Progenitor cell of endocrine pancreas (in vitro differentiated cells): ENCODE data around the gene AXIN2. TPM values are rescaled to one million over a fixed set of nuclear protein-coding genes. Genes with fewer than 3 reads are reported as not detected.
"Not testable (repeated sequence)": the region's sequence is repeated elsewhere in the genome, so short reads cannot be mapped to it uniquely, and the experiment has no call there.

Source experiments
- DNase-seq: peaks from one replicate; pipeline ENCODE4 v3.0.0; 2021; ENCODE audit warnings: low spot score; ENCODE audit not compliant: unreplicated experiment
- H3K27ac Mint-ChIP-seq: 2 replicates; pipeline ENCODE4 v1.8.0; 2021; ENCODE audit warnings: mild to moderate bottlenecking, moderate library complexity, mixed read lengths
- H3K27me3 Mint-ChIP-seq: 2 replicates; pipeline ENCODE4 v1.8.0; 2021; ENCODE audit warnings: mixed read lengths
- H3K36me3 Mint-ChIP-seq: 2 replicates; pipeline ENCODE4 v1.8.0; 2022; ENCODE audit warnings: mixed read lengths; ENCODE audit not compliant: insufficient read depth
- H3K4me1 Mint-ChIP-seq: 2 replicates; pipeline ENCODE4 v1.8.0; 2021; ENCODE audit warnings: low read depth, mixed read lengths
- H3K4me3 Mint-ChIP-seq: 2 replicates; pipeline ENCODE4 v1.8.0; 2021; ENCODE audit warnings: low read depth, mild to moderate bottlenecking, moderate library complexity, mixed read lengths
- H3K9me3 Mint-ChIP-seq: 2 replicates; pipeline ENCODE4 v1.8.0; 2021; ENCODE audit warnings: low read depth, mixed read lengths
- CTCF ChIP-seq: fragments of 200-600 bp; sonication (generic); IDR thresholded peaks from one replicate; pipeline ENCODE4 v1.5.0; 2021; ENCODE audit warnings: antibody characterized with exemption, mild to moderate bottlenecking; ENCODE audit not compliant: unreplicated experiment
- total RNA-seq: library from RNA; stranded (reverse); gene quantifications from 2 replicates; pipeline ENCODE4 v1.2.1, GENCODE V29; 2021

Gene AXIN2
- total RNA-seq, 1 donor from 2014 or later = 10.2 TPM

- H3K27ac Mint-ChIP-seq = no peak overlapping the region
- no peak for TF ChIP-seq CTCF
These were observed 52.4 kb downstream of the AXIN2 start for GRCh38 chr17:65509032-65509431.

GRCh38 chr17:65504673-65505072 lies 56.8 kb downstream of the AXIN2 start:
- not testable (repeated sequence) for H3K9me3 Mint-ChIP-seq, H3K36me3 Mint-ChIP-seq, H3K27ac Mint-ChIP-seq, H3K4me3 Mint-ChIP-seq, H3K27me3 Mint-ChIP-seq, H3K4me1 Mint-ChIP-seq, DNase-seq

More at GRCh38 chr17:65509032-65509431, 52.4 kb downstream of the AXIN2 start:
- H3K27me3 Mint-ChIP-seq = peaks cover 1% of the 10 kb centered on the region
- H3K36me3 Mint-ChIP-seq = no peaks in the 10 kb centered on the region
- no peaks in the 10 kb centered on the region for H3K4me1 Mint-ChIP-seq
- peaks cover 14% of the 10 kb centered on the region for H3K9me3 Mint-ChIP-seq
- no peak overlapping the region for H3K4me3 Mint-ChIP-seq
- no peak for DNase-seq

- no peak overlapping the region for H3K27ac Mint-ChIP-seq
- peaks cover 5% of the 10 kb centered on the region for H3K9me3 Mint-ChIP-seq
- no peaks in the 10 kb centered on the region for H3K4me1 Mint-ChIP-seq
These were observed 57.3 kb downstream of the AXIN2 start for GRCh38 chr17:65504141-65504540.

GRCh38 chr17:65503557-65503956 lies 57.9 kb downstream of the AXIN2 start:
- no peaks in the 10 kb centered on the region for H3K36me3 Mint-ChIP-seq
- H3K9me3 Mint-ChIP-seq = peaks cover 5% of the 10 kb centered on the region
- H3K4me1 Mint-ChIP-seq = no peaks in the 10 kb centered on the region
- no peak overlapping the region for H3K27ac Mint-ChIP-seq
- no peak for TF ChIP-seq CTCF
- H3K4me3 Mint-ChIP-seq = no peak overlapping the region
- no peaks in the 10 kb centered on the region for H3K27me3 Mint-ChIP-seq
- no peak for DNase-seq

More at GRCh38 chr17:65504141-65504540, 57.3 kb downstream of the AXIN2 start:
- H3K36me3 Mint-ChIP-seq = no peaks in the 10 kb centered on the region
- no peak overlapping the region for H3K4me3 Mint-ChIP-seq
- no peaks in the 10 kb centered on the region for H3K27me3 Mint-ChIP-seq
- TF ChIP-seq CTCF = no peak
- DNase-seq = no peak

GRCh38 chr17:65498816-65499215 lies 62.6 kb downstream of the AXIN2 start:
- Mint-ChIP-seq H3K4me1 (peaks cover 5% of the 10 kb centered on the region), H3K36me3 (no peaks in the 10 kb centered on the region), H3K4me3 (no peak overlapping the region), H3K27ac (no peak overlapping the region), H3K9me3 (no peaks in the 10 kb centered on the region), H3K27me3 (peaks cover 9% of the 10 kb centered on the region)
- no peak for TF ChIP-seq CTCF
- DNase-seq = no peak

GRCh38 chr17:65496801-65497200 lies 64.6 kb downstream of the AXIN2 start:
- Mint-ChIP-seq H3K9me3 (no peaks in the 10 kb centered on the region), H3K27ac (no peak overlapping the region), H3K27me3 (peaks cover 11% of the 10 kb centered on the region), H3K4me1 (peaks cover 5% of the 10 kb centered on the region), H3K36me3 (no peaks in the 10 kb centered on the region), H3K4me3 (no peak overlapping the region)
- TF ChIP-seq CTCF = no peak
- DNase-seq = no peak
